H1 (cell line): ENCODE results near the gene TTYH2. TPM values are rescaled to one million over a fixed set of nuclear protein-coding genes. Genes with fewer than 3 reads are reported as not detected.

ENCODE experiments used
- CTCF ChIA-PET: fragments of 300-600 bp; sonication (Branson Sonifier 250); formaldehyde crosslinking; loops from one replicate; lab custom pipeline; 2021; ENCODE audit not compliant: partially characterized antibody; lab: Charles Lee
- POLR2A ChIA-PET: fragments of 300-600 bp; sonication (Branson Sonifier 250); formaldehyde crosslinking; loops from one replicate; lab custom pipeline; 2021; ENCODE audit warnings: inconsistent platforms; ENCODE audit not compliant: partially characterized antibody; lab: Charles Lee
- DNase-seq, 2 experiments: peaks; one replicate each; pipeline versions ENCODE4 v3.0.0 to v3.0.0-alpha.2; 2010 to 2022; ENCODE audit warnings: low spot score in 2 of 2, low read depth in 1 of 2, mixed read lengths in 1 of 2
- FAIRE-seq: peaks from 2 replicates; lab custom pipeline; 2011; peaks lifted over from hg19 to GRCh38; lab: Jason Lieb, UNC
- H2AFZ ChIP-seq: 2 replicates; pipeline ENCODE4 v1.8.1; 2012; ENCODE audit warnings: low read length, inconsistent platforms
- H2AK5ac ChIP-seq: 2 replicates; pipeline ENCODE4 v1.6.1; 2013; ENCODE audit warnings: low read depth, low read length
- H2BK120ac ChIP-seq: replicated peaks from 2 replicates; pipeline ENCODE3; 2013; ENCODE audit warnings: low read depth, low read length, inconsistent platforms
- H2BK12ac ChIP-seq: 2 replicates; pipeline ENCODE4 v1.6.1; 2013; ENCODE audit warnings: low read depth, low read length
- H2BK15ac ChIP-seq: 2 replicates; pipeline ENCODE4 v1.6.1; 2013; ENCODE audit warnings: low read length
- H2BK20ac ChIP-seq: 2 replicates; pipeline ENCODE4 v1.6.1; 2013; ENCODE audit warnings: low read length
- H2BK5ac ChIP-seq: 2 replicates; pipeline ENCODE4 v1.6.1; 2013; ENCODE audit warnings: low read depth, low read length
- H3K14ac ChIP-seq: 2 replicates; pipeline ENCODE4 v1.6.1; 2013; ENCODE audit warnings: inconsistent platforms; ENCODE audit not compliant: insufficient read length
- H3K18ac ChIP-seq: 2 replicates; pipeline ENCODE4 v1.6.1; 2013; ENCODE audit warnings: low read length; ENCODE audit errors: extremely low read depth
- H3K23ac ChIP-seq: 2 replicates; pipeline ENCODE4 v1.6.1; 2013; ENCODE audit warnings: inconsistent platforms; ENCODE audit not compliant: insufficient read length
- H3K23me2 ChIP-seq: 2 replicates; pipeline ENCODE4 v1.6.1; 2013; ENCODE audit warnings: low read depth, low read length
- H3K27ac ChIP-seq: 2 replicates; pipeline ENCODE4 v1.6.1; 2011; ENCODE audit warnings: low read depth, low read length, inconsistent platforms
- H3K27me3 ChIP-seq, 4 experiments: replicated peaks in 1 of 4; 1 replicate in 1 of 4; 2 replicates in 3 of 4; pipeline versions ENCODE4 v1.6.1 to v1.8.1; 2011 to 2013; ENCODE audit warnings: low read length in 3 of 4, mild to moderate bottlenecking in 3 of 4, inconsistent platforms in 2 of 4, mixed read lengths in 2 of 4, moderate library complexity in 1 of 4; ENCODE audit not compliant: control insufficient read depth in 3 of 4, insufficient read depth in 3 of 4; ENCODE audit errors: extremely low read depth in 1 of 4
- H3K36me3 ChIP-seq, 4 experiments: 2 replicates each; pipeline versions ENCODE4 v1.6.1 to v1.8.1; 2011 to 2013; ENCODE audit warnings: mild to moderate bottlenecking in 4 of 4, low read length in 3 of 4, moderate library complexity in 2 of 4, control low read depth in 1 of 4, inconsistent platforms in 1 of 4; ENCODE audit not compliant: insufficient read depth in 4 of 4, control insufficient read depth in 2 of 4
- H3K4ac ChIP-seq: replicated peaks from 2 replicates; pipeline ENCODE3; 2013; ENCODE audit warnings: low read length, low read depth, mixed read lengths, inconsistent platforms; ENCODE audit not compliant: insufficient read length
- H3K4me1 ChIP-seq, 4 experiments: replicated peaks in 1 of 4; 1 replicate in 1 of 4; 2 replicates in 3 of 4; pipeline versions ENCODE4 v1.6.1 to v1.8.1; 2011 to 2013; ENCODE audit warnings: low read length in 3 of 4, inconsistent platforms in 2 of 4, mixed read lengths in 1 of 4; ENCODE audit not compliant: insufficient read depth in 4 of 4, control insufficient read depth in 3 of 4
- H3K4me2 ChIP-seq, 2 experiments: 2 replicates each; pipeline versions ENCODE4 v1.6.1 to v1.8.1; 2011 to 2013; ENCODE audit warnings: low read depth in 2 of 2, low read length in 2 of 2, control low read depth in 1 of 2, inconsistent platforms in 1 of 2, mild to moderate bottlenecking in 1 of 2; ENCODE audit not compliant: insufficient read depth in 1 of 2
- H3K4me3 ChIP-seq, 4 experiments: fragments of 200-600, 300-600 bp in 1 of 4; sonication (generic), shearing (Covaris generic), sonication (Bioruptor Twin) in 1 of 4; 2 replicates each; pipeline versions ENCODE4 v1.5.1 to v1.8.1; 2011 to 2016; ENCODE audit warnings: low read length in 4 of 4, low read depth in 3 of 4, control low read depth in 2 of 4, inconsistent platforms in 2 of 4, mild to moderate bottlenecking in 2 of 4, mixed read lengths in 1 of 4, moderate library complexity in 1 of 4; ENCODE audit not compliant: insufficient read depth in 2 of 4; ENCODE audit errors: extremely low read depth in 1 of 4
- H3K56ac ChIP-seq: replicated peaks from 2 replicates; pipeline ENCODE3; 2013; ENCODE audit warnings: low read depth, mild to moderate bottlenecking, mixed read lengths, low read length, inconsistent platforms; ENCODE audit not compliant: insufficient read length
- H3K79me1 ChIP-seq: 2 replicates; pipeline ENCODE4 v1.6.1; 2013; ENCODE audit warnings: low read depth, low read length, control low read depth
- H3K79me2 ChIP-seq, 2 experiments: 2 replicates each; pipeline versions ENCODE4 v1.6.1 to v1.8.1; 2012 to 2013; ENCODE audit warnings: low read length in 2 of 2, mild to moderate bottlenecking in 2 of 2, inconsistent platforms in 1 of 2; ENCODE audit not compliant: insufficient read depth in 2 of 2, control insufficient read depth in 1 of 2
- H3K9ac ChIP-seq, 4 experiments: replicated peaks in 1 of 4; 1 replicate in 1 of 4; 2 replicates in 3 of 4; pipeline versions ENCODE4 v1.6.1 to v1.8.1; 2011 to 2013; ENCODE audit warnings: low read depth in 3 of 4, low read length in 3 of 4, control low read depth in 2 of 4, mild to moderate bottlenecking in 2 of 4, moderate library complexity in 2 of 4, inconsistent platforms in 1 of 4; ENCODE audit errors: extremely low read depth in 1 of 4
- H3K9me3 ChIP-seq, 2 experiments: 2 replicates each; pipeline versions ENCODE4 v1.6.1 to v1.8.1; 2012 to 2013; ENCODE audit warnings: mild to moderate bottlenecking in 2 of 2, moderate library complexity in 2 of 2, control low read depth in 1 of 2, inconsistent platforms in 1 of 2, low read depth in 1 of 2, low read length in 1 of 2, mixed read lengths in 1 of 2; ENCODE audit not compliant: insufficient read depth in 2 of 2
- H4K20me1 ChIP-seq, 2 experiments: replicated peaks in 1 of 2; 2 replicates each; pipeline versions ENCODE3 to v1.8.1; 2011 to 2013; ENCODE audit warnings: inconsistent platforms in 2 of 2, low read length in 2 of 2, mild to moderate bottlenecking in 1 of 2; ENCODE audit not compliant: insufficient read depth in 2 of 2, control insufficient read depth in 1 of 2
- H4K5ac ChIP-seq: 2 replicates; pipeline ENCODE4 v1.6.1; 2013; ENCODE audit warnings: low read length, low read depth, mixed read lengths, inconsistent platforms; ENCODE audit not compliant: insufficient read length
- H4K8ac ChIP-seq: 2 replicates; pipeline ENCODE4 v1.8.0; 2013; ENCODE audit warnings: mild to moderate bottlenecking, moderate library complexity, low read length, inconsistent platforms; ENCODE audit not compliant: insufficient read depth; ENCODE audit errors: extremely low read depth
- H4K91ac ChIP-seq: replicated peaks from 2 replicates; pipeline ENCODE3; 2013; ENCODE audit warnings: low read length, mixed read lengths, inconsistent platforms; ENCODE audit not compliant: insufficient read length
- RBBP5 ChIP-seq: IDR thresholded peaks from 2 replicates; pipeline ENCODE4 v1.7.1; 2012; ENCODE audit warnings: low read depth, mild to moderate bottlenecking, inconsistent platforms, low read length, moderate library complexity, borderline replicate concordance
- WGBS, 2 experiments: shearing (Covaris generic) in 1 of 2; methylation state at CpG; one replicate each; pipeline versions ENCODE4 v1.1.6 to v1.1.7; 2013 to 2015; ENCODE audit warnings: low lambda C conversion rate in 2 of 2, mixed read lengths in 2 of 2, inconsistent platforms in 1 of 2, low coverage in 1 of 2, missing lambda C conversion rate in 1 of 2; ENCODE audit not compliant: insufficient replicate concordance in 2 of 2, insufficient coverage in 1 of 2, insufficient read length in 1 of 2; ENCODE audit errors: extremely low coverage in 1 of 2, missing lambda C conversion rate in 1 of 2; 5-methylcytosine and 5-hydroxymethylcytosine counted together
- polyA plus RNA-seq, 7 experiments: library from polyadenylated mRNA; depleted of rRNA in 3 of 7; stranded (reverse) in 5 of 7; unstranded in 2 of 7; fragments of >200 nt in 5 of 7; fragments of 200-250 nt in 2 of 7; gene quantifications; 1 replicate in 5 of 7; 2 replicates in 1 of 7; 4 replicates in 1 of 7; pipeline versions ENCODE4 v1.2.1 to v1.2.3, GENCODE V29; 2011 to 2013; ENCODE audit warnings: missing spikeins in 2 of 7, mixed read lengths in 2 of 7
- total RNA-seq: library from RNA; stranded (reverse); fragmentation: NEBNext Ultra II Directional; extraction: Animal tissue kit (Norgen Biotek cat#: 25700); gene quantifications from 2 replicates; pipeline ENCODE4 v1.2.1, GENCODE V29; 2021
- TF ChIP-seq, protein P1 (sequence below): IDR thresholded peaks from 2 replicates; pipeline ENCODE4 v1.6.1; 2012; ENCODE audit warnings: inconsistent platforms

TTYH2 gene
- total and polyA plus RNA-seq, 2 of the 8 experiments (the other 6 are each of a cell fraction or from before 2014, with no cell fraction given) = 3.2 to 9.2 TPM

- H3K23ac ChIP-seq = no peak overlapping the region
- FAIRE-seq (no peak), DNase-seq (no peak)
- no peak overlapping the region for H2AFZ ChIP-seq
- no peaks in the 10 kb centered on the region for H3K36me3 ChIP-seq
- H2BK20ac ChIP-seq = no peak overlapping the region
- ChIA-PET CTCF (interaction anchor here (0.9 to 1.6 kb wide), 3 partner anchors 13 to 98 kb away, joined by 3 to 4 read pairs (median 4); no protein-coding TSS in a partner anchor), POLR2A (interaction anchor here (1.0 to 1.7 kb wide), 3 partner anchors 19 to 193 kb away, joined by 3 to 6 read pairs (median 6); no protein-coding TSS in a partner anchor)
- H3K27me3 ChIP-seq = peaks cover 0 to 17% (median 15%) of the 10 kb centered on the region in 4 experiments; a peak in 6 of 7 replicates
- peaks cover 3% of the 10 kb centered on the region; the same call in 1 of the 2 replicates for H3K23me2 ChIP-seq
- no peak overlapping the region for H3K18ac ChIP-seq
- no peak overlapping the region for H3K4me2 ChIP-seq
- peaks cover 0 to 5% (median 3%) of the 10 kb centered on the region in 4 experiments; a peak in 6 of 7 replicates for H3K4me1 ChIP-seq
- no peaks in the 10 kb centered on the region for H4K20me1 ChIP-seq
- H3K79me1 ChIP-seq = no peaks in the 10 kb centered on the region
- H4K8ac ChIP-seq = no peak overlapping the region
- no peak overlapping the region for H2BK15ac ChIP-seq
- H3K9ac ChIP-seq = no peak overlapping the region
- H2BK120ac ChIP-seq = no peak overlapping the region
- H2BK12ac ChIP-seq = no peak overlapping the region
- H3K27ac ChIP-seq = no peak overlapping the region
- no peaks in the 10 kb centered on the region for H3K79me2 ChIP-seq
- no peak overlapping the region for H3K14ac ChIP-seq
- H2BK5ac ChIP-seq = no peak overlapping the region
- H3K4me3 ChIP-seq = no peak overlapping the region
- no peak overlapping the region for H3K4ac ChIP-seq
- 89% methylated on average over 10 of the region's 10 CpGs; no CpG with 5 or more reads in 1 of the 2 experiments for WGBS, 2 experiments
- TF ChIP-seq RBBP5 = no peak
- TF ChIP-seq, protein P1, sequence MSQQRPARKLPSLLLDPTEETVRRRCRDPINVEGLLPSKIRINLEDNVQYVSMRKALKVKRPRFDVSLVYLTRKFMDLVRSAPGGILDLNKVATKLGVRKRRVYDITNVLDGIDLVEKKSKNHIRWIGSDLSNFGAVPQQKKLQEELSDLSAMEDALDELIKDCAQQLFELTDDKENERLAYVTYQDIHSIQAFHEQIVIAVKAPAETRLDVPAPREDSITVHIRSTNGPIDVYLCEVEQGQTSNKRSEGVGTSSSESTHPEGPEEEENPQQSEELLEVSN = 0 out of 2 replicates have a peak, but pooled peaks have one; percentile 17
- no peak overlapping the region for H2AK5ac ChIP-seq
- no peak overlapping the region for H4K5ac ChIP-seq
- no peak overlapping the region for H3K56ac ChIP-seq
- no peak overlapping the region for H4K91ac ChIP-seq
- no peaks in the 10 kb centered on the region for H3K9me3 ChIP-seq
These were observed 57.0 kb downstream of the TTYH2 start for GRCh38 chr17:74270333-74270732.
